Measurements from ENCODE around the gene ZNF407.

GRCh38 chr18:74784752-74785151 is 187.1 kb downstream of the ZNF407 start:
- TF ChIP-seq EZH2 (IDR thresholded peaks at IDR 0.05; ENCODE audit: borderline replicate concordance, low read depth, low read length, severe bottlenecking) = no peak
- TF ChIP-seq, protein P1, sequence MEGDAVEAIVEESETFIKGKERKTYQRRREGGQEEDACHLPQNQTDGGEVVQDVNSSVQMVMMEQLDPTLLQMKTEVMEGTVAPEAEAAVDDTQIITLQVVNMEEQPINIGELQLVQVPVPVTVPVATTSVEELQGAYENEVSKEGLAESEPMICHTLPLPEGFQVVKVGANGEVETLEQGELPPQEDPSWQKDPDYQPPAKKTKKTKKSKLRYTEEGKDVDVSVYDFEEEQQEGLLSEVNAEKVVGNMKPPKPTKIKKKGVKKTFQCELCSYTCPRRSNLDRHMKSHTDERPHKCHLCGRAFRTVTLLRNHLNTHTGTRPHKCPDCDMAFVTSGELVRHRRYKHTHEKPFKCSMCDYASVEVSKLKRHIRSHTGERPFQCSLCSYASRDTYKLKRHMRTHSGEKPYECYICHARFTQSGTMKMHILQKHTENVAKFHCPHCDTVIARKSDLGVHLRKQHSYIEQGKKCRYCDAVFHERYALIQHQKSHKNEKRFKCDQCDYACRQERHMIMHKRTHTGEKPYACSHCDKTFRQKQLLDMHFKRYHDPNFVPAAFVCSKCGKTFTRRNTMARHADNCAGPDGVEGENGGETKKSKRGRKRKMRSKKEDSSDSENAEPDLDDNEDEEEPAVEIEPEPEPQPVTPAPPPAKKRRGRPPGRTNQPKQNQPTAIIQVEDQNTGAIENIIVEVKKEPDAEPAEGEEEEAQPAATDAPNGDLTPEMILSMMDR (IDR thresholded peaks at IDR 0.05; ENCODE audit: borderline replicate concordance, extremely low read depth, low read length, poor library complexity, severe bottlenecking) = no peak

Data from DND-41 (cell line).